CD4-positive, alpha-beta T cell treated with Interferon gamma for 1 hour (primary cell): ENCODE measurements around the gene CFAP221.

Experiments
- DNase-seq: peaks from one replicate; pipeline ENCODE4 v3.0.0-alpha.2; 2020

The CFAP221 gene

GRCh38 chr2:119544075-119544938, at the start of gene CFAP221:
TSS of gene CFAP221 (plus strand) at chr2:119544449. CDS start at chr2:119546132, 1,683 bp downstream.
- DNase-seq, result peak; percentile 16

GRCh38 chr2:119495948-119496347, 48.3 kb upstream of the CFAP221 start:
- DNase-seq, result no peak

- DNase-seq, result no peak
Observed at GRCh38 chr2:119496682-119497081, 47.6 kb upstream of the CFAP221 start.

GRCh38 chr2:119508756-119509155, 35.5 kb upstream of the CFAP221 start:
- no peak for DNase-seq

- no peak for DNase-seq
Observed at GRCh38 chr2:119511989-119512388, 32.3 kb upstream of the CFAP221 start.

- DNase-seq, result no peak
Observed at GRCh38 chr2:119512946-119513345, 31.3 kb upstream of the CFAP221 start.

GRCh38 chr2:119513832-119514231, 30.4 kb upstream of the CFAP221 start:
- no peak for DNase-seq

- DNase-seq, result no peak
Observed at GRCh38 chr2:119516121-119516520, 28.1 kb upstream of the CFAP221 start.

GRCh38 chr2:119517433-119517832, 26.8 kb upstream of the CFAP221 start:
- peak; percentile 16 for DNase-seq

- DNase-seq, result no peak
Observed at GRCh38 chr2:119518401-119519056, 25.7 kb upstream of the CFAP221 start.

- no peak for DNase-seq
Observed at GRCh38 chr2:119519057-119519408, 25.2 kb upstream of the CFAP221 start.

GRCh38 chr2:119520696-119521432, 23.4 kb upstream of the CFAP221 start:
- no peak for DNase-seq

- no peak for DNase-seq
Observed at GRCh38 chr2:119521433-119522050, 22.7 kb upstream of the CFAP221 start.

GRCh38 chr2:119522671-119523070, 21.6 kb upstream of the CFAP221 start:
- no peak for DNase-seq

- no peak for DNase-seq
Observed at GRCh38 chr2:119523383-119523951, 20.8 kb upstream of the CFAP221 start.

GRCh38 chr2:119523952-119524694, 20.1 kb upstream of the CFAP221 start, which contains the start of gene SCTR:
TSS of gene SCTR (minus strand) at chr2:119524483. CDS start at chr2:119524226, 257 bp downstream.
- no peak for DNase-seq

GRCh38 chr2:119525614-119526013, 18.6 kb upstream of the CFAP221 start:
- DNase-seq, result no peak

- no peak for DNase-seq
Observed at GRCh38 chr2:119527999-119528398, 16.2 kb upstream of the CFAP221 start.

GRCh38 chr2:119531292-119531691, 13.0 kb upstream of the CFAP221 start:
- no peak for DNase-seq

- no peak for DNase-seq
Observed at GRCh38 chr2:119533560-119533959, 10.7 kb upstream of the CFAP221 start.

GRCh38 chr2:119536211-119536610, 8.0 kb upstream of the CFAP221 start:
- no peak for DNase-seq

GRCh38 chr2:119536707-119537106, 7.5 kb upstream of the CFAP221 start:
- DNase-seq, result no peak
